HepG2 (cell line): ENCODE measurements around the gene SSBP4. TPM values are rescaled to one million over a fixed set of nuclear protein-coding genes. Genes with fewer than 3 reads are reported as not detected.
A peak's percentile ranks its signal among the peaks of the same experiment; 100 is the strongest.

ENCODE experiments used
- CCDC6 ChIP-seq: sonication (generic); formaldehyde crosslinking; IDR thresholded peaks from 2 replicates; pipeline ENCODE4 v1.8.1; 2022; ENCODE audit warnings: mild to moderate bottlenecking, missing genetic modification reagents, moderate library complexity
- DBP ChIP-seq: sonication (generic); formaldehyde crosslinking; IDR thresholded peaks from 2 replicates; pipeline ENCODE4 v1.4.0; 2020; ENCODE audit warnings: missing genetic modification reagents; ENCODE audit errors: not compliant biosample characterization
- DMAP1 ChIP-seq: IDR thresholded peaks from 2 replicates; pipeline ENCODE4 v1.6.1; 2016
- GTF2F1 ChIP-seq: fragments of 150-350 bp; IDR thresholded peaks from 2 replicates; pipeline ENCODE4 v1.6.1; 2014; ENCODE audit warnings: low read length
- MED8 ChIP-seq: sonication (generic); formaldehyde crosslinking; IDR thresholded peaks from 2 replicates; pipeline ENCODE4 v1.8.1; 2023; ENCODE audit warnings: mild to moderate bottlenecking, missing genetic modification reagents; ENCODE audit not compliant: insufficient replicate concordance
- MLXIP ChIP-seq: sonication (generic); formaldehyde crosslinking; IDR thresholded peaks from 2 replicates; pipeline ENCODE4 v1.9.0; 2021; ENCODE audit warnings: missing genetic modification reagents, borderline replicate concordance
- NFYB ChIP-seq: sonication (generic); formaldehyde crosslinking; IDR thresholded peaks from 2 replicates; pipeline ENCODE4 v1.4.0; 2020; ENCODE audit warnings: missing genetic modification reagents
- SATB2 ChIP-seq: sonication (generic); formaldehyde crosslinking; IDR thresholded peaks from 2 replicates; pipeline ENCODE4 v1.5.0; 2020; ENCODE audit warnings: missing genetic modification reagents
- SIN3B ChIP-seq: fragments of 150-350 bp; IDR thresholded peaks from 2 replicates; pipeline ENCODE4 v1.6.1; 2014; ENCODE audit warnings: low read length
- ZFP90 ChIP-seq: sonication (generic); formaldehyde crosslinking; IDR thresholded peaks from 2 replicates; pipeline ENCODE4 v1.8.0; 2022; ENCODE audit warnings: missing genetic modification reagents, mild to moderate bottlenecking, inconsistent platforms, borderline replicate concordance
- ZKSCAN8 ChIP-seq: IDR thresholded peaks from 2 replicates; pipeline ENCODE4 v1.6.1; 2016; ENCODE audit warnings: borderline replicate concordance, missing genetic modification reagents, missing compliant biosample characterization
- ZNF431 ChIP-seq: sonication (generic); formaldehyde crosslinking; IDR thresholded peaks from 2 replicates; pipeline ENCODE4 v1.9.0; 2022; ENCODE audit warnings: missing genetic modification reagents, low read depth, mild to moderate bottlenecking, borderline replicate concordance
- polyA plus RNA-seq, 8 experiments: library from polyadenylated mRNA; depleted of rRNA in 3 of 8; stranded (reverse) in 7 of 8; unstranded in 1 of 8; fragments of >200 nt; fragmentation: Illumina TruSeq in 4 of 8; extraction: Trizol in 4 of 8; gene quantifications; 2 replicates each; pipeline versions ENCODE4 v1.2.1 to v1.2.3, GENCODE V29; 2011 to 2016; ENCODE audit warnings: low read depth in 4 of 8, missing spikeins in 1 of 8, mixed read lengths in 1 of 8; ENCODE audit not compliant: insufficient read depth in 1 of 8
- total RNA-seq, 5 experiments: library from RNA; depleted of rRNA; stranded (reverse); fragments of >200 nt; fragmentation: Illumina TruSeq; extraction: Trizol; gene quantifications; 2 replicates each; pipeline ENCODE4 v1.2.3, GENCODE V29; 2016; ENCODE audit warnings: low read depth in 1 of 5
- TF ChIP-seq, protein P1 (sequence below): sonication (generic); formaldehyde crosslinking; IDR thresholded peaks from 2 replicates; pipeline ENCODE4 v1.4.0; 2020; ENCODE audit warnings: mild to moderate bottlenecking, missing genetic modification reagents, borderline replicate concordance
- TF ChIP-seq, protein P2 (sequence below): sonication (generic); formaldehyde crosslinking; IDR thresholded peaks from 2 replicates; pipeline ENCODE4 v1.5.0; 2020; ENCODE audit warnings: mild to moderate bottlenecking, missing genetic modification reagents, moderate library complexity

SSBP4 gene
- total and polyA plus RNA-seq, 2 of the 13 experiments (the other 11 are each of a cell fraction or from before 2014, with no cell fraction given): 20.8 to 39.5 TPM

DNA sequence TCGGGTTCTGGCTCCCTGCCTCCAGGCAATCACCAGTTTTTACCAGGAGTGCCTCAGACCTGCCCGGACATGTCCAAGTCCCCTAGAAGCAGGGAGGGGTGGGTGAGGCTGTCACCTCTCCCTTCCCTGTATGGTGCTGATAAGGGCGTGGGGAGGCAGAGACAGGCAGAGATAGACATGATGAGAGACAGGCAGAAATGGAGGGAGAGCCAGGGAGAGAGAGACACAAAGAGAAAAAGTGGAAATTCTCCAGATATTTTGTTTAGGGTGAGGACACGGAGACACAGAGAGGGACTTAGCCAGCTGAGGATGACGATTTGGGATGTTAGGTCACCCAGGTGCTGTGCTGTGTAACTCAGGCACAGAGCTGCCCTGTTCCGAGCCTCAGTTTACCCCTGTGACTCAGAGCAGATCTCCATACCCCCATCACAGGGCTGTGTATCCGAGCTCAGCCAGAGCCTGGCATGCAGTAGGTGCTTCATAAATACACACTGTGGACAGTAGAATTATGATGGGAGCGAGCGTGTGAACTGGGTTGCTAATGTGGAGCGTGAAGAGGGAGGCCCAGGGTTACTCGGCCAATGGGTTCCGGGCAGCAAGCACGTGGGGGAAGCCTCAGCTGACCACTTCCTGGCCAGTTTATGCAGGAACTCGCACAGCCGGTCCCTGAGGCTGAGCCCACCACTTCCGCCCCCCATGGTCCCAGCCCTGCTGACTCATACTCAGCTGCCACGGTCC, 45.1 kb upstream of the SSBP4 start (continued):
- TF ChIP-seq, protein P1, sequence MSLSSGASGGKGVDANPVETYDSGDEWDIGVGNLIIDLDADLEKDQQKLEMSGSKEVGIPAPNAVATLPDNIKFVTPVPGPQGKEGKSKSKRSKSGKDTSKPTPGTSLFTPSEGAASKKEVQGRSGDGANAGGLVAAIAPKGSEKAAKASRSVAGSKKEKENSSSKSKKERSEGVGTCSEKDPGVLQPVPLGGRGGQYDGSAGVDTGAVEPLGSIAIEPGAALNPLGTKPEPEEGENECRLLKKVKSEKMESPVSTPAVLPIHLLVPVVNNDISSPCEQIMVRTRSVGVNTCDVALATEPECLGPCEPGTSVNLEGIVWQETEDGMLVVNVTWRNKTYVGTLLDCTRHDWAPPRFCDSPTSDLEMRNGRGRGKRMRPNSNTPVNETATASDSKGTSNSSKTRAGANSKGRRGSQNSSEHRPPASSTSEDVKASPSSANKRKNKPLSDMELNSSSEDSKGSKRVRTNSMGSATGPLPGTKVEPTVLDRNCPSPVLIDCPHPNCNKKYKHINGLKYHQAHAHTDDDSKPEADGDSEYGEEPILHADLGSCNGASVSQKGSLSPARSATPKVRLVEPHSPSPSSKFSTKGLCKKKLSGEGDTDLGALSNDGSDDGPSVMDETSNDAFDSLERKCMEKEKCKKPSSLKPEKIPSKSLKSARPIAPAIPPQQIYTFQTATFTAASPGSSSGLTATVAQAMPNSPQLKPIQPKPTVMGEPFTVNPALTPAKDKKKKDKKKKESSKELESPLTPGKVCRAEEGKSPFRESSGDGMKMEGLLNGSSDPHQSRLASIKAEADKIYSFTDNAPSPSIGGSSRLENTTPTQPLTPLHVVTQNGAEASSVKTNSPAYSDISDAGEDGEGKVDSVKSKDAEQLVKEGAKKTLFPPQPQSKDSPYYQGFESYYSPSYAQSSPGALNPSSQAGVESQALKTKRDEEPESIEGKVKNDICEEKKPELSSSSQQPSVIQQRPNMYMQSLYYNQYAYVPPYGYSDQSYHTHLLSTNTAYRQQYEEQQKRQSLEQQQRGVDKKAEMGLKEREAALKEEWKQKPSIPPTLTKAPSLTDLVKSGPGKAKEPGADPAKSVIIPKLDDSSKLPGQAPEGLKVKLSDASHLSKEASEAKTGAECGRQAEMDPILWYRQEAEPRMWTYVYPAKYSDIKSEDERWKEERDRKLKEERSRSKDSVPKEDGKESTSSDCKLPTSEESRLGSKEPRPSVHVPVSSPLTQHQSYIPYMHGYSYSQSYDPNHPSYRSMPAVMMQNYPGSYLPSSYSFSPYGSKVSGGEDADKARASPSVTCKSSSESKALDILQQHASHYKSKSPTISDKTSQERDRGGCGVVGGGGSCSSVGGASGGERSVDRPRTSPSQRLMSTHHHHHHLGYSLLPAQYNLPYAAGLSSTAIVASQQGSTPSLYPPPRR (CRISPR knock-in tag): peak; percentile 72; the same call in 1 of the 2 replicates
- TF ChIP-seq ZNF431 (CRISPR knock-in tag): peak; percentile 84; the same call in 1 of the 2 replicates
- peak; percentile 70; the same call in 1 of the 2 replicates for TF ChIP-seq CCDC6 (CRISPR knock-in tag)
- TF ChIP-seq, protein P2, sequence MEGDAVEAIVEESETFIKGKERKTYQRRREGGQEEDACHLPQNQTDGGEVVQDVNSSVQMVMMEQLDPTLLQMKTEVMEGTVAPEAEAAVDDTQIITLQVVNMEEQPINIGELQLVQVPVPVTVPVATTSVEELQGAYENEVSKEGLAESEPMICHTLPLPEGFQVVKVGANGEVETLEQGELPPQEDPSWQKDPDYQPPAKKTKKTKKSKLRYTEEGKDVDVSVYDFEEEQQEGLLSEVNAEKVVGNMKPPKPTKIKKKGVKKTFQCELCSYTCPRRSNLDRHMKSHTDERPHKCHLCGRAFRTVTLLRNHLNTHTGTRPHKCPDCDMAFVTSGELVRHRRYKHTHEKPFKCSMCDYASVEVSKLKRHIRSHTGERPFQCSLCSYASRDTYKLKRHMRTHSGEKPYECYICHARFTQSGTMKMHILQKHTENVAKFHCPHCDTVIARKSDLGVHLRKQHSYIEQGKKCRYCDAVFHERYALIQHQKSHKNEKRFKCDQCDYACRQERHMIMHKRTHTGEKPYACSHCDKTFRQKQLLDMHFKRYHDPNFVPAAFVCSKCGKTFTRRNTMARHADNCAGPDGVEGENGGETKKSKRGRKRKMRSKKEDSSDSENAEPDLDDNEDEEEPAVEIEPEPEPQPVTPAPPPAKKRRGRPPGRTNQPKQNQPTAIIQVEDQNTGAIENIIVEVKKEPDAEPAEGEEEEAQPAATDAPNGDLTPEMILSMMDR (CRISPR knock-in tag): no peak
- no peak for TF ChIP-seq MLXIP (CRISPR knock-in tag)
- peak; percentile 89 for TF ChIP-seq MED8
- no peak for TF ChIP-seq GTF2F1
- no peak for TF ChIP-seq SIN3B
- TF ChIP-seq DBP: no peak
- no peak for TF ChIP-seq SATB2 (CRISPR knock-in tag)
- TF ChIP-seq NFYB: peak; percentile 48
- TF ChIP-seq DMAP1 (CRISPR knock-in tag): peak; percentile 69
- peak; percentile 99 for TF ChIP-seq ZKSCAN8 (CRISPR knock-in tag)
- TF ChIP-seq ZFP90: peak; percentile 66; the same call in 1 of the 2 replicates
